GM19467 (cell line): ENCODE measurements around the gene TMOD2.

Experiments used
- ATAC-seq: cut with Tn5 transposase; IDR thresholded peaks from one replicate; pipeline ENCODE4 v1.9.1; 2021; ENCODE audit warnings: mild to moderate bottlenecking, moderate library complexity; ENCODE audit not compliant: unreplicated experiment

Gene TMOD2

GRCh38 chr15:51735228-51736010, 16.0 kb upstream of the TMOD2 start:
- no peak for ATAC-seq

GRCh38 chr15:51736069-51736468, 15.3 kb upstream of the TMOD2 start:
- no peak for ATAC-seq

- peak; percentile 25 for ATAC-seq
Measured at GRCh38 chr15:51736751-51737521, 14.5 kb upstream of the TMOD2 start.

- peak; percentile 35 for ATAC-seq
Measured at GRCh38 chr15:51737522-51738305, 13.7 kb upstream of the TMOD2 start, which contains the start of gene LYSMD2. LYSMD2 (minus strand) TSS chr15:51737655; CDS start chr15:51737622, 33 bp downstream.

GRCh38 chr15:51738553-51738952, 12.8 kb upstream of the TMOD2 start:
- no peak for ATAC-seq

GRCh38 chr15:51739061-51739712, 12.2 kb upstream of the TMOD2 start:
- no peak for ATAC-seq

- no peak for ATAC-seq
Measured at GRCh38 chr15:51749307-51749706, 2.1 kb upstream of the TMOD2 start.

- no peak for ATAC-seq
Measured at GRCh38 chr15:51750186-51750585, 1.2 kb upstream of the TMOD2 start.

- ATAC-seq: peak; percentile 14
Measured at GRCh38 chr15:51751697-51752683, 593 bp downstream of the TMOD2 start.

GRCh38 chr15:51752888-51753287, 1.5 kb downstream of the TMOD2 start:
- ATAC-seq: no peak

GRCh38 chr15:51754267-51754666, 2.9 kb downstream of the TMOD2 start:
- no peak for ATAC-seq

GRCh38 chr15:51755790-51756189, 4.4 kb downstream of the TMOD2 start:
- no peak for ATAC-seq

GRCh38 chr15:51756482-51756881, 5.1 kb downstream of the TMOD2 start:
- no peak for ATAC-seq

GRCh38 chr15:51757450-51757849, 6.1 kb downstream of the TMOD2 start:
- no peak for ATAC-seq

- ATAC-seq: no peak
Measured at GRCh38 chr15:51758645-51759044, 7.2 kb downstream of the TMOD2 start.

GRCh38 chr15:51759557-51760070, 8.2 kb downstream of the TMOD2 start:
- ATAC-seq: no peak

GRCh38 chr15:51760805-51761204, 9.4 kb downstream of the TMOD2 start:
- no peak for ATAC-seq

- ATAC-seq: no peak
Measured at GRCh38 chr15:51765751-51766150, 14.4 kb downstream of the TMOD2 start.

GRCh38 chr15:51766341-51766740, 14.9 kb downstream of the TMOD2 start:
- no peak for ATAC-seq
